Kasumi-1 (cell line): Measurements from ENCODE around the gene ELMO2.

ENCODE experiments used
- DNase-seq, 2 experiments: peaks; one replicate each; lab custom pipeline; 2025; lab: John Stamatoyannopoulos, UW

The ELMO2 gene

GRCh38 chr20:46352370-46352938, 54.0 kb downstream of the ELMO2 start:
- no peak for DNase-seq

DNA sequence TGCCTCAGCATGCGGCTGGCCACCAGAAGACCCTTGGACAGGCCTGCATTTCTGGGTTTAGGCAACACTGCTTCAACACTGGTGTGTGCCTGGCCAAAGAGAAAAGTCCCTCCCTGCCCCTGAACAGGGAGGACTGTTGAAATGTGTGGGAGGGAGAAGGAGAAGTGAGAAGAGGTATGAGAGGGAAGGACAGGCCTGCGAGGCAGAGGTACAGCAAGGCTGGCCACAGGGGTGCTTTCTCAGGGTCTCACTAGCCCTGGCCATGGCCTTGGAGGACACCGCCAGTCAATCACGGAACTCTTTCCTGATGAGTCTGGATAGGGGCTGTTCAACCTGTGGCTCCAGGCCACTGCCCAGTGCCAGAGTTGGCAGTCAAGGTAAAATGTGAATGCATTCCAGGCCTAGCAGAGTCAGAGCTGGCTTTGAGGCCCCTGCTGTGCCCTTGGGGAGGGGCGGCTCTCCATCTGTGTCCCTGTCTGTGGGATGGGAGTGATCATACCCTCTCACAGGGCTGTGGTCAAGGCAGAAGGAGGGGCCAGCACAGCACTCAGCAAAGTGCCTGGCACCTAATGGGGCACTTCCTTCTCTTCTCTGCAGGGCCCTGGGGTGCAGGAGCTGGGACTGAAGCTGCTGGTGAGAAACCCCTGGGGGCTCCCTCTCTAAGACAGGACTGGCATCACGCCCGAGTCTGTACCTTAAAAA, 54.9 kb downstream of the ELMO2 start:
- DNase-seq, result no peak

DNA sequence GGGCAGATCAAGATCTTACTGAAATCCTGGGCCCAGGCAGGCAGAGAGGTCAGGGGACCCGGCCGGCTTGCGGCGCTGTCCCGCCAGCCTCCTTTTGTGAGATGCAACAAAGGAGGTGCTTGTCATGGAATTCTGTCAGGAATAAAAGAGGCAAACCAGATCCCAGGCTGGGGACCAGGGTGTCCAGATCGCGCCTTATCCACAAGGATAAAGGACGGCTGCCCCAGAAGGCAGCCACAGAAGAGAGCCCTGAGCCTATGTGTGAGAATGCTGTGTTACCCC, 55.5 kb downstream of the ELMO2 start:
- DNase-seq, result no peak

DNA sequence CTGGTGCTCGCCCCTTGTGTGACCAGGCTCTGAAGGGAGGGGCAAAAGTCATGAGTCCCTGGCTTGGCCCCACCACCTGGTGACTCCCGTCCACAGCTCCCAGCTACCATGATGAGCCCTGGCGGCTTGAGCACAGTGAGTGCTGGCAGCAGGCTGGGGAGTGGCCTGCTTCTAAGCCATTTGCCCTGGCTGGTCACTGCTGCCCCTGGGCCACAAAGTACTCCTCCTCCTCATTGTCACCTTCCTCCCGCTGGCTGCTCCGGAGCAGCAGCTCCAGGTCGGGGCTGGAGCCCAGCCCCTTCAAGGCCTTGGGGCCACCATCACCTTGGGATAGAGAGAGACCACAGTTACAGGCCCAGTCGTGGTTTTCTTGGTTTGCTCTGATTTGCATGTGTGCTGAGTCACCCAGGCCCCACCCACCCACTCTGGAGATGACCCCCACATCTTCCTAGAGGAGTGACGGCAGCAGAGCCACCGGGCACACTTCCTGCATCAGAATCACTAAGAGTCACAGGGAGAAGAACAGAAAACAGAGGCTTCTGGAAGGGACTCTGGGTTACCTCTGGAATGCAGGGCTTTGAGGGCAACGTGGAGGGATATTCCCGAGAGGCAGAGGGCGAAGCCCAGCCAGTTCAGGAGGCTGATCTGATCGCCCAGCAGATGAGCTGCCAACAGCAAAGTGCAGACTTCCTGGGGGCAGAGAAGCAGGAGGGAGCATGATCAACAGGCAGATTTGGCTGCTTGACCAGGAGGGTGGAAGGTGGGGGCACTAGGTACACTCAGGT, 56.0 kb downstream of the ELMO2 start:
- no peak for DNase-seq

DNA sequence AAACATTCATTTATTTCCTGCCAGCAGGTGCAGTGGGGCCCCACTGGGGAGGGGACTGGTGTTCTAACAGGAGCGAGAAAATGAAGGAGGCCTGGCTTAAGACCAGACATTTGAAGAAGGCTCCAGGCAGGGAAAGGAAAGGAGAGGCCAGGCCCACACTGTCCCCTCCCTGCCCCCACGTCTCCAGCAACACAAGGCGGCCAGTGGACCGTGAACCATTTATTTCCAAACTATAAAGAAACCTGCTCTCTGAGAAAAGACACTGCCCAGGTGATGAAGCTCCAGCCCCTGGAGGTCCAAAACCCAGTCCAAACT, 56.7 kb downstream of the ELMO2 start:
- no peak for DNase-seq

DNA sequence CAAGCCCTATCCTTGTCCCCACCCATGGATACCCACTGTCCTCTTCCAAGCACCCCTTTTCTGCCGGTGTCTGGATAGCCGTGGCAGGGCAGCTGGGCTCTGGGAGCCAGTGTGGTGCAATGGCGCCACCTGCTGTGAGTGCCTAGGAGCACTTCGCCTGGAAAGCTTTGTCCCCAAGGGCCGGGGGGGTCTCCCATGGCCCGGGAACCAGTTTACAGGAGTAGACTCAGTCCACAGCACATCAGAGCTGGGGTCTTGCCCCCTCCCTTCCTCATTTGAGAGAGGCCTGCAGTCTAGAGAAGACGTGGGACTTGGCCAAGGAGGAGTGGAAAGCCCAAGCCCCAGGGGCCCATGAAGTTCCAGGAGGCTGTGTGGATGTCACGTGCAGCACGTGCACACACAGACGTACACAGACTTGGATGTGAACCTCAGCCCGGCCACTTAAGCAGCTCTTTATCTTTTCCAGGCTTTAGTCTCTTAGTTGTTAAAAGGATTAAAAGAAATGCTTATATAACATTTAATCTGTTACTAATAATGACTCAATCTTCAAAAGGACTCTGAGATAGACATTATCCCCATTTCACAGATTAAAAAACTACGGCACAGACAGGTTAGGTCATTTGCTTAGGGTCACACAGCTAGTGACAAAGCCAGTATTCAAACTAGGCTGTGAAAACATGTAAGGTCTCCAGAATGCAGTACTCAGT, 57.2 kb downstream of the ELMO2 start:
- peak; percentile 32 to 38 for DNase-seq

GRCh38 chr20:46347841-46348803, 58.3 kb downstream of the ELMO2 start:
- no peak for DNase-seq

- no peak for DNase-seq
Observed at GRCh38 chr20:46346770-46347169, 59.6 kb downstream of the ELMO2 start.

GRCh38 chr20:46344488-46345162, 61.8 kb downstream of the ELMO2 start:
- no peak for DNase-seq

- DNase-seq, result no peak
Observed at GRCh38 chr20:46343975-46344357, 62.4 kb downstream of the ELMO2 start.

DNA sequence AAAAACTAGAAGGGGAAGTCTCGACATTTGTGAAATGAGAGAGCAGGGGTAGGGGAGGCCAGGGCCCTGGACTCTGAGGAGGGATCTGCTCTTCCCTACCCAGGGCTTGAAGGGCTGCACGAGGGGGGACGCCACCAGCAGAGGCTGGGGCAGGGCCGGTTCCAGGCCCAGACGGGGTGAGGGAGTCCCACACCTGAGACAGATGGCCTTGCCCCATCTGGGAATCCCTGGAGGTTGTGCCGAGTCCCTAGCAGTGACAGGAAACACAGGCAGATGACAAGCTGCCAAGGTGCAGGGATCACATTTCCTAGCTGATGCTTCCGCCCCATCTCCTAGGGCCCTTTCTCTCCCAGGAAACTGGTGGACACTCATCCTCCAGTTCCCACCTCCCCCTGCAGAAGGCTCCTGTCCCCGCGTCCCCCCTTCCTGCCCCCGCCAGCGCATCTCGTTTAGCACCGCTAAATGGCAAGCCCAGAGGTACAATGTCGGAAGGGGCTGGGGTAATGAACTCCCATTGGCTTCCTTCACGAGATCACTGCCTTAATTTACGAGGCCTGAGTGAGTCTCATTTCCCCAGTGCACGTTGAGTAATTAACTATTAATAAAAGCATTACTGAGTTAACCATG, 63.0 kb downstream of the ELMO2 start:
- DNase-seq, result no peak

DNA sequence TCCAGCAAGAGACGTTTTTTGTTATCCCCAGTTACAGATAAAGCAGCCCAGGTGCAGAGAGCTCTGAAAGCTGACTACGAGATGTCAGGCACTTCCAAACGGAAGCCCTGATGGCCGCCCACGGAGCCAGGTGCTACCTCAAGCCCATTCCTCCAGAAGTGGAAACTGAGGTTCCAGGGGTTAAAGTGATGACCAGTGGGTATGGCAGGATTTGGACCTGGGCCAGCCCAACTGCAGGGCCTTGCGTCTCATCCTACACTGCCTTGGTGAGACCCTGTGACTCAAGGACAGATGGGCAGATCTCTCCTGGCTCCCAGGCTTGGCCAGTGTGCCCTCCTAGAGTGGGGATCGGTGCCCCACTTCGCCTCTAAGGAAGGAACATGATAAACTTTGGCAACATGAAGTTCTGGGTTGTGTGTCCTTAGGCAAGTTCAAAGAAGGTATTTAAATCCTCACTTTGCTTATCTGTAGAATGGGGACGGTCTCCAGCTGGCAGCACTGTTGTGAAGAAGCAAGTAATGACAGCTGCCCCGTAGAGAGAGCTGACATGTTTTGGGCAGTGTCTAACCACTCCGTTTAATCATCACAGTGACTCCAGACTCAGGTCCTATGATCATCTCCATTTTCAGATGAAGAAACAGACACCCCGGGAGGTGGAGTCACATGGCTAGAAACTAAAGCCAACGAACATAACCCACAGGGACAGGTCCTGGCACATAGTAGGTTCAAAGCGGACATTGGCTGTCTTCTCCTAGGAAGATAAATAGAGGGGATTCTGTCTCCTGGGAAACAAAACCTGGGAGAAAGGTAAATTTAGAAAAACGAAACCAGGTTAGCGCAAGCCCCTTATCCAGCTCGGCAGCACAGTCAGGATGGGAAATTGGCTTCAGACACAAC, 63.7 kb downstream of the ELMO2 start:
- no peak for DNase-seq

- DNase-seq, result no peak
Observed at GRCh38 chr20:46342010-46342378, 64.4 kb downstream of the ELMO2 start.

GRCh38 chr20:46341074-46342009, 65.1 kb downstream of the ELMO2 start:
- no peak for DNase-seq

DNA sequence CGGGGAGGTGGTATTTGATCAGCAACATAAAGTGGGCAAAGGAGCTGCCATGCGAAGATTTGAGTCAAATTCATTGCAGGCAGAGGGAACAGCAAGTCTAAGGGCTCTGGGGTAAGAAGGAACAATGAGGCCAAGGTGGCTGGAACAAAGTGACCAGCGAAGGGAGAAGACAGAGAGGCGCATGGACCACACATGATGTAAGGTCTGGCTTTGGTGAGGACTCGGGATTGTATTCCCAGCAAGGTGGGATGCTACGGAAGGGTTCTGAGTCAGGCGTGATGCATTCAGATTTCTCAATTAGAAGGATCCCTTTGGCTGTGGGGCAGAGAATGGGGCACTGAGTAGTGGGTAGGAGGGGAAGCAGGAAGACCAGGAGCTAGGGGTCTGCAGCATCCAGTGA, 67.4 kb downstream of the ELMO2 start:
- no peak for DNase-seq

- no peak for DNase-seq
Observed at GRCh38 chr20:46336735-46337134, 69.7 kb downstream of the ELMO2 start.

DNA sequence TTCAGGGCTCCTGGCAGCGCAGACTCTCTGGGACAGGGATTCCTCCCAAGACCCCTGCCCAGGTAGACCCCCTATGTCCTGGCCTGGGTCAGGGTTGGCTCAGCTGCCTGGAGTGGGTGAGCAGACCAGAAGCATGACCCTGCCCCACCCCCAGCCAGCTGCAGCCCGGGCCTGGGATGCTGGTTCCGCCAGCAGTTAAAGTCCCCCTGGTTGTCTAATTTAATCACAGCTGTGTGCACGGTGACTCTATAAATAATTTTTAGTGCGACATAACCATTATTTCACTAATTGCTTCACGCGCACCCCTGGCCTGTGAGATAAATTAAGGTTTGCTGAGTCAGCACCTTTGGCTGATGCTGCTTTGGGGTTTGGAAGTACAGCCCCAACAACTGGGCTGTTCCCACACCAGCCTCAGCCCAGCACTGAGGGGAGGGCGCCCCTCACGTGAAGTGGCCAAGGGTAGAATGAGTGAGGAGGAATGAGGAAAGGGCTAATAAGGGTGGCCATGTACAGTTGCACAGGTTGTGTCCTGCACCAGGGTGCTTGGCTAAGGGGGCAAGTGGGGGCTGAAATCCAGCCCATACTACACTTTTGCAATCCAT, 72.0 kb downstream of the ELMO2 start:
- no peak for DNase-seq
